Measurements from ENCODE around the gene MYOZ3. TPM values are rescaled to one million over a fixed set of nuclear protein-coding genes. Genes with fewer than 3 reads are reported as not detected.

MYOZ3 gene
- total and polyA plus RNA-seq, 10 donors: 0.04 to 1.2 (median 0.32) TPM; not detected in 1

DNA sequence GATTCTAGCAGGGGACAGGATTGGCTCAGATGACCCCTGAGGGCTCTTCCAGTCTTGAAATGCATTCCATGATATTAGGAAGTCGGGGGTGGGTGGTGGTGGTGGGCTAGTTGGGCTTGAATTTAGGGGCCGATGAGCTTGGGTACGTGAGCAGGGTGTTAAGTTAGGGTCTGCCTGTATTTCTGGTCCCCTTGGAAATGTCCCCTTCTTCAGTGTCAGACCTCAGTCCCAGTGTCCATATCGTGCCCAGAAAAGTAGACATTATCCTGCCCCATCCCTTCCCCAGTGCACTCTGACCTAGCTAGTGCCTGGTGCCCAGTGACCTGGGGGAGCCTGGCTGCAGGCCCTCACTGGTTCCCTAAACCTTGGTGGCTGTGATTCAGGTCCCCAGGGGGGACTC, 2.9 kb upstream of the MYOZ3 start:
- WGBS, 5 donors: 91 to 97% (median 93%) methylated on average over 4 of the region's 4 CpGs
- intact Hi-C loops (cut with DNase I; ENCODE audit: low total_unique reads): loop anchor here (5.0 kb wide), 1 partner anchor 96 kb away; no protein-coding TSS in a partner anchor

GRCh38 chr5:150658699-150659265, 2.3 kb upstream of the MYOZ3 start:
- Histone ChIP-seq H3K27ac (peak overlapping the region in 1 of 8 donors; percentile 75), H3K9me3 (no peaks in the 10 kb centered on the region), H3K4me3 (no peak overlapping the region), H3K36me3 (no peaks in the 10 kb centered on the region), H3K27me3 (replicated peaks in 1 of 7) (peaks cover 0 to 7% (median 0%) of the 10 kb centered on the region in 7 donors), H3K4me1 (peaks cover 4 to 29% (median 22%) of the 10 kb centered on the region in 6 donors)
- TF ChIP-seq POLR2AphosphoS5 (IDR thresholded peaks at IDR 0.05) (no peak), CTCF (IDR thresholded peaks at IDR 0.05 in 8 of 11, conservative IDR thresholded peaks at IDR 0.05 in 3 of 11) (no peak), POLR2A (IDR thresholded peaks at IDR 0.05) (no peak)
- DNase-seq: no peak
- intact Hi-C loops (cut with DNase I; ENCODE audit: low total_unique reads): loop anchor here (5.0 kb wide), 1 partner anchor 96 kb away; no protein-coding TSS in a partner anchor
- 43 to 81% (median 72%) methylated on average over 3 of the region's 3 CpGs for WGBS, 5 donors

More for the DNA sequence above, 2.9 kb upstream of the MYOZ3 start:
- H3K36me3 ChIP-seq: peaks cover 0 to 4% (median 0%) of the 10 kb centered on the region in 6 donors
- TF ChIP-seq POLR2A (IDR thresholded peaks at IDR 0.05) (no peak), POLR2AphosphoS5 (IDR thresholded peaks at IDR 0.05) (peak in 1 of 3 donors; percentile 36)
- peaks cover 0 to 7% (median 0%) of the 10 kb centered on the region in 7 donors for H3K27me3 ChIP-seq (replicated peaks in 1 of 7)
- H3K27ac ChIP-seq: peak overlapping the region in 3 of 8 donors; percentile 1 to 75 (median 69)
- no peak for DNase-seq
- H3K4me3 ChIP-seq: no peak overlapping the region
- no peaks in the 10 kb centered on the region for H3K9me3 ChIP-seq
- peaks cover 4 to 36% (median 22%) of the 10 kb centered on the region in 6 donors for H3K4me1 ChIP-seq

DNA sequence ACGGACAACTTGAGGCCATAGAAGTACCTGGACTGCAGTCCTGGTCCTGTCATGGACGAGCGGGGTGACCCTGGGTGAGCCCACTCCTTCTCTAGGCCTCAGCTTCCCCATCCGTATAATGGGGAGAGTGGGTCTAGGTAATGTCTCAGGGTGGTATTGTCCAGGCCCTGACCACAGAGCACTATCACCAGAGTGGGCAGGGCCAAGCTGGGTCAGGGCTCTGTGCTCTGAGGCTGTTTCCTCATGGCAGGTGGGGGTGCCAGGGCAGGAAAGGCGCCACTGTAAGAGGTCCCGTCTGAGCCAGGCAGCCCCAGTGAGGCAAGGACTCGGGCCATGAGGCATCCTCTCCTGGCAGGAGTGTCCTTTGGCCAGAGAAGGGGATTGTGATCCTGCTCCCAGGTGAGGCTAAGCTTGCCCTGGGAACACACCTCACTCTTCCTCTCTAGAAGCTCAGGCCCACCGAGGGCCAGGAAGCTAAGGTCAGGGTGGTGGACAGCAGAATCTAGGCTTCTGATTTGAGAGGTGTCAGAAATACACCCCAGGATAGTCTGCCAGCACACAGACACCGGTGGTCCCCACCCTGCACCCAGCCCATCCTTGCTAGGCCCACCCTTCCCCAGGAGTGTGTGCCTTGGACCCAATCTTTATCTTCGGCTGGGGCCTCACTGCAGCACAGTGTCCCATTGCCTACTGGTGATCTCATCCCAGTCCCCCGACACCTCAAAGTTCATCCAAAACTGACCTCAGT, 1.5 kb upstream of the MYOZ3 start:
- intact Hi-C loops (cut with DNase I; ENCODE audit: low total_unique reads): loop anchor here (5.0 kb wide), 1 partner anchor 97 kb away; no protein-coding TSS in a partner anchor
- H3K27ac ChIP-seq: peak overlapping the region in 1 of 8 donors; percentile 75
- H3K27me3 ChIP-seq (replicated peaks in 1 of 7): peaks cover 0 to 7% (median 0%) of the 10 kb centered on the region in 7 donors
- H3K9me3 ChIP-seq: no peaks in the 10 kb centered on the region
- TF ChIP-seq POLR2A (IDR thresholded peaks at IDR 0.05) (no peak), CTCF (IDR thresholded peaks at IDR 0.05 in 8 of 11, conservative IDR thresholded peaks at IDR 0.05 in 3 of 11) (no peak), POLR2AphosphoS5 (IDR thresholded peaks at IDR 0.05) (peak in 2 of 3 donors; percentile 54 to 69)
- WGBS, 5 donors: 75 to 89% (median 80%) methylated on average over 8 to 11 of the region's 11 CpGs
- H3K4me3 ChIP-seq: no peak overlapping the region
- H3K36me3 ChIP-seq: no peaks in the 10 kb centered on the region
- DNase-seq: no peak
- peaks cover 4 to 29% (median 22%) of the 10 kb centered on the region in 6 donors for H3K4me1 ChIP-seq

DNA sequence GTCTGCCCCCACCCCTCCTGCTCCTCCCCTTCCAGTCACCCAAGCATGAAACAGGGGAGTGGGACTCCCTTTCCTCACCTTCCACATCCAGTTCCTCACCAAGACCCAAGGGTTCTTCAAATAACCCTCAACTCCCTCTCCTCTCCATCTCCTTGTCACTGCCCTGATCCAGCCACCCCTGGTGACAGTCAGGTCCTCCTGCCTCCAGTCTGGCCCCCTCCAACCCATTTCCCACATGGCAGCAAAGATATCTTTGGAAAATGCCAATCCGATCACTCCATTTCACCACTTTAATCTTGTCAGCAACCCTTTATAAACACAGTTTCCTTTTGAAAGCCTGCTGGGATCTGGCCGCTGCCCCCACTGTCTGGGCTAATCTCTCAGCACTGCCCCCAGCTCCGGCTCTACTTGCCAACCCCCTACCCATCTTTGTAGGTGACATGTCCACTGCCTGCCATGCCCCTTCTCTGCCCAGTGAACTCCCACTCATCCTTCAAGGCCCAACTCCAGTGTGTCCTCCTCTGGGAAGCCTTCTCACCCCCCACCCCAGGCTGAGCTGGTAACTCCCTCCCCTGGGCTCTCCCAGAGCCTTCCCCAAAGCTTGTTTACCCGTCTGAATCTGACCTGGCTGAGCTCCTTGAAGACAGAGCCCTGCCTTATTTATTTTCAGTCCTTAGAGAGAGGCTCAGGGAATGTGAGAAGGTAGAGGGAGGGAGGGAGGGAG, 781 bp upstream of the MYOZ3 start:
- Histone ChIP-seq H3K27ac (peak overlapping the region in 1 of 8 donors; percentile 75), H3K4me1 (peaks cover 4 to 27% (median 21%) of the 10 kb centered on the region in 6 donors), H3K36me3 (no peaks in the 10 kb centered on the region), H3K4me3 (no peak overlapping the region), H3K9me3 (no peaks in the 10 kb centered on the region), H3K27me3 (replicated peaks in 1 of 7) (peaks cover 0 to 7% (median 0%) of the 10 kb centered on the region in 7 donors)
- no peak for TF ChIP-seq POLR2A (IDR thresholded peaks at IDR 0.05)
- no peak for TF ChIP-seq CTCF (IDR thresholded peaks at IDR 0.05 in 8 of 11, conservative IDR thresholded peaks at IDR 0.05 in 3 of 11)
- TF ChIP-seq POLR2AphosphoS5 (IDR thresholded peaks at IDR 0.05): no peak
- 64 to 81% (median 69%) methylated on average over 4 of the region's 4 CpGs for WGBS, 5 donors
- DNase-seq: no peak
- intact Hi-C loops (cut with DNase I; ENCODE audit: low total_unique reads): no loop called here

All from spleen (tissue), 11 donors.